ENCODE data around the gene MBD6.

- TF ChIP-seq, protein P1, sequence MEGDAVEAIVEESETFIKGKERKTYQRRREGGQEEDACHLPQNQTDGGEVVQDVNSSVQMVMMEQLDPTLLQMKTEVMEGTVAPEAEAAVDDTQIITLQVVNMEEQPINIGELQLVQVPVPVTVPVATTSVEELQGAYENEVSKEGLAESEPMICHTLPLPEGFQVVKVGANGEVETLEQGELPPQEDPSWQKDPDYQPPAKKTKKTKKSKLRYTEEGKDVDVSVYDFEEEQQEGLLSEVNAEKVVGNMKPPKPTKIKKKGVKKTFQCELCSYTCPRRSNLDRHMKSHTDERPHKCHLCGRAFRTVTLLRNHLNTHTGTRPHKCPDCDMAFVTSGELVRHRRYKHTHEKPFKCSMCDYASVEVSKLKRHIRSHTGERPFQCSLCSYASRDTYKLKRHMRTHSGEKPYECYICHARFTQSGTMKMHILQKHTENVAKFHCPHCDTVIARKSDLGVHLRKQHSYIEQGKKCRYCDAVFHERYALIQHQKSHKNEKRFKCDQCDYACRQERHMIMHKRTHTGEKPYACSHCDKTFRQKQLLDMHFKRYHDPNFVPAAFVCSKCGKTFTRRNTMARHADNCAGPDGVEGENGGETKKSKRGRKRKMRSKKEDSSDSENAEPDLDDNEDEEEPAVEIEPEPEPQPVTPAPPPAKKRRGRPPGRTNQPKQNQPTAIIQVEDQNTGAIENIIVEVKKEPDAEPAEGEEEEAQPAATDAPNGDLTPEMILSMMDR (conservative IDR thresholded peaks at IDR 0.05; ENCODE audit: low read length), result no peak
- TF ChIP-seq EZH2phosphoT487 (IDR thresholded peaks at IDR 0.05; ENCODE audit: borderline replicate concordance, low read depth, low read length), result no peak
These were observed 26.7 kb downstream of the MBD6 start for GRCh38 chr12:57549203-57549908.

Data from OCI-LY7 (cell line).